GM20431 (cell line): Measurements from ENCODE around the gene ZNF580.

Experiments used
- in situ Hi-C: fragments of 300-500 bp; cut with MseI, MboI; formaldehyde crosslinking; loops from one replicate; pipeline ENCODE4 v1.15.0; 2020; ENCODE audit warnings: low sequenced_read_pairs; ENCODE audit not compliant: unreplicated experiment

ZNF580 gene

GRCh38 chr19:55688422-55689218 is 47.8 kb downstream of the ZNF580 start:
- in situ Hi-C loops: no loop called here

GRCh38 chr19:55689411-55690108 is 48.8 kb downstream of the ZNF580 start:
- in situ Hi-C loops: no loop called here

DNA sequence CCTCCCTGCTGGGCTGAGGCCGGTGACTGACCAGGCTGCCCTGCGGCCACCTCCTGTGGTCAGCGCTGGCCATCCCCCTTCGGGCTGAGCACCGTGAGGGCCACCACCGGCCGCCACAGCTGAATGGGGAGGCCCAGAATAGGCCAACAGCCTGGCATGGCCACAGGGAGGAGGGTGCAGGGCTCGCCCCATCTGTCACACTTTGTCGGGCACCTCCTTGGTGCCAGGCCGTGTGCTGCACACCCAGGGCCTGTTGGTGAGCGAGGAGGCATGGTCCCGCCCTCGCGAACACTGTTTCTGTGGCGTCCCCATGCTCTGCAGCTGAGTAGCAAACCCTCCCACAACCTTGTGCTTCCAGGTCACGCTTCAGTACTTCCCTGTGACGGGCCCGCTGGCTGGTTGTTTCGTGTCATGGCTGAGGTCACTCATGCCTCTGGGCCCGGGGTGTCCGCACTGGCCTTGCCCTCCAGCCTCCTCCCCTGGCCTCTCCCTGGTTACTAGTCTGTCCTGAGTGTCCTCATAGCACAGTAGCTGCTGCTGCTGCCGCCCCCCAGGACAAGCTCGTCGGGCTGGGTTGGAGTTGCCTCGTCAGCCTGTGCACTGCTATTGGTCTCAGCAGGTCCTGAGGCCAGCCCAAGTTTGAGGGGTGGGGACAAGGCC is 49.4 kb downstream of the ZNF580 start:
- in situ Hi-C loops: no loop called here

GRCh38 chr19:55690769-55691545 is 50.2 kb downstream of the ZNF580 start:
- in situ Hi-C loops: no loop called here

- in situ Hi-C loops: no loop called here
Measured at GRCh38 chr19:55691561-55692481, 51.0 kb downstream of the ZNF580 start.

DNA sequence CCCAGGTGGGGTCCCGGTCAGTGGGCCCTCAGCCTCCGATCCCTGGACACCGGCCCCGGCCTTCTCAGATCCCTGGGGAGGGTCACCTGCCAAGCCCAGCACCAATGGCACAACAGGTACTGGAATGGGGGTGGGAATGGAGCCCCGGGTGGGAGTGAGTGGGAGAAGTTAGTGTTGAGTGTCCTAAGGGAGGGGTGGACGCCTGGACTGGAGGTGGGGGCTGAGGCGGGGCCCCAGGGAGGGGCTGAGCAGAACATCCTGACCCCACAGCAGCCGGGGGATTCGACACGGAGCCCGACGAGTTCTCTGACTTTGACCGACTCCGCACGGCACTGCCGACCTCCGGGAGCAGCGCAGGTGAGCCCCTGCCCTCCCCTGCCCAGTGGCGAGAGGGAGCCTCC is 51.9 kb downstream of the ZNF580 start:
- in situ Hi-C loops: no loop called here
